Mucosa of descending colon (tissue), 3 donors: ENCODE results near the gene ERC1. TPM values are rescaled to one million over a fixed set of nuclear protein-coding genes. Genes with fewer than 3 reads are reported as not detected.
A peak's percentile ranks its signal among the peaks of the same experiment; 100 is the strongest.

Experiments used
- ATAC-seq: fragments of 200-7000 bp; cut with Tn5 transposase; one replicate; pipeline ENCODE4 v1.9.1; 2020; ENCODE audit warnings: mild to moderate bottlenecking, moderate library complexity
- DNase-seq, 3 donors: peaks; one replicate each; pipeline ENCODE4 v3.0.0-alpha.2; 2020
- H3K36me3 ChIP-seq: fragments of 200-600 bp; one replicate; pipeline ENCODE4 v1.8.0; 2021; ENCODE audit warnings: low read depth, mild to moderate bottlenecking
- H3K4me1 ChIP-seq: fragments of 200-600 bp; one replicate; pipeline ENCODE4 v1.8.0; 2021; ENCODE audit warnings: low read depth, mild to moderate bottlenecking
- H3K4me3 ChIP-seq: fragments of 200-600 bp; one replicate; pipeline ENCODE4 v1.8.0; 2021; ENCODE audit warnings: mild to moderate bottlenecking
- H3K9me3 ChIP-seq: fragments of 200-600 bp; one replicate; pipeline ENCODE4 v1.8.0; 2021; ENCODE audit warnings: mild to moderate bottlenecking
- CTCF ChIP-seq: fragments of 200-600 bp; IDR thresholded peaks from one replicate; pipeline ENCODE4 v1.8.0; 2022; ENCODE audit warnings: antibody characterized with exemption, mild to moderate bottlenecking
- intact Hi-C, 2 donors: fragments of 100-400 bp; cut with DNase I in 1 of 2; cut with micrococcal nuclease in 1 of 2; formaldehyde crosslinking; loops; one replicate each; pipeline versions ENCODE4 v1.11.0 to v1.11.1; 2022; cut with DNase I, micrococcal nuclease
- total RNA-seq, 3 donors: library from RNA; stranded (reverse); fragmentation: NEBNext Ultra II Directional in 2 of 3; extraction: Animal tissue kit (Norgen Biotek cat#: 25700) in 2 of 3; gene quantifications; one replicate each; pipeline versions ENCODE4 v1.2.1 to v1.2.4, GENCODE V29; 2021 to 2023
- donor health status: DM: no; HTN: no; CAD: no; lungs with moderate emphysema.
- donor health status: DM: no; HTN: no; CAD: no.
- donor health status: DM: no; HTN: yes; CAD: no.

The ERC1 gene
- total RNA-seq, 3 donors from 2014 or later = 42.6 to 76.3 (median 49.6) TPM

- no peaks in the 10 kb centered on the region for H3K4me1 ChIP-seq
- TF ChIP-seq CTCF = no peak
Observed at GRCh38 chr12:981176-981828, 9.7 kb upstream of the ERC1 start.

GRCh38 chr12:981961-982360 is 9.1 kb upstream of the ERC1 start:
- no peaks in the 10 kb centered on the region for H3K4me1 ChIP-seq
- H3K36me3 ChIP-seq = no peaks in the 10 kb centered on the region
- no peak for DNase-seq
- no peak overlapping the region for H3K4me3 ChIP-seq
- no peaks in the 10 kb centered on the region for H3K9me3 ChIP-seq
- intact Hi-C loops = no loop called here
- no peak for TF ChIP-seq CTCF
- ATAC-seq = no peak

More at GRCh38 chr12:981176-981828, 9.7 kb upstream of the ERC1 start:
- DNase-seq (no peak), ATAC-seq (no peak)
- no peaks in the 10 kb centered on the region for H3K9me3 ChIP-seq
- intact Hi-C loops = no loop called here
- H3K4me3 ChIP-seq = no peak overlapping the region
- H3K36me3 ChIP-seq = no peaks in the 10 kb centered on the region

- DNase-seq = no peak
- no peak for TF ChIP-seq CTCF
- intact Hi-C loops = no loop called here
- no peak for ATAC-seq
- H3K4me3 ChIP-seq = no peak overlapping the region
- no peaks in the 10 kb centered on the region for H3K9me3 ChIP-seq
- H3K4me1 ChIP-seq = peaks cover 23% of the 10 kb centered on the region
- no peaks in the 10 kb centered on the region for H3K36me3 ChIP-seq
Observed at GRCh38 chr12:988646-989045, 2.4 kb upstream of the ERC1 start.

- intact Hi-C loops = no loop called here
- H3K9me3 ChIP-seq = no peaks in the 10 kb centered on the region
- no peak for ATAC-seq
- no peak for TF ChIP-seq CTCF
- no peaks in the 10 kb centered on the region for H3K36me3 ChIP-seq
- no peak overlapping the region for H3K4me3 ChIP-seq
- DNase-seq = no peak
- H3K4me1 ChIP-seq = peaks cover 23% of the 10 kb centered on the region
Observed at GRCh38 chr12:989051-989450, 2.0 kb upstream of the ERC1 start.

- H3K36me3 ChIP-seq = no peaks in the 10 kb centered on the region
- peak overlapping the region; percentile 63 for H3K4me3 ChIP-seq
- ATAC-seq (peak; percentile 57), DNase-seq (peak; percentile 67 to 77 (median 76))
- no peak for TF ChIP-seq CTCF
- no peaks in the 10 kb centered on the region for H3K9me3 ChIP-seq
- intact Hi-C loops = no loop called here
- peaks cover 23% of the 10 kb centered on the region for H3K4me1 ChIP-seq
Observed at GRCh38 chr12:989751-990660, 1.0 kb upstream of the ERC1 start.
